ENCODE data around the gene ENOX1.

DNA sequence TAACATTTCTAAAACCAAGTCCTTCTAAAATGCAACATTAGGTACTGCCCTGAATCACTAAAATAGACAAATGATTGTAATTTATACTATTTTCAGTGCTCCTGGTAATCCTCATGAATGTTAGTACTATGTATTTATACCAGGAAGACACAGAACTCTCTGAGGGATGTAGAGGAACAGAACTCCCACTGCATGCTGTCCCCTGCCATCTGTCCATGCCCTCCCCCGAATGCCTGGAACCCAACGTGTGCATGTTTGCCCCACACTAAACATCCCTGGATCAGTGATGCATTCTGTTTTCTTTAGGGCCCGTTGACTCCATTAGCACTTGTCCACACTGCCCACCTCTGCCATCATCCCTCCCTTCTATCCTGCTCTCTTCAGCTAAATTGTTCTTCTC is 26.5 kb downstream of the ENOX1 start:
- TF ChIP-seq EZH2 (IDR thresholded peaks at IDR 0.05; ENCODE audit: low read length, unreplicated experiment) (no peak), EZH2phosphoT487 (IDR thresholded peaks at IDR 0.05; ENCODE audit: borderline replicate concordance, low read length) (no peak)
- TF ChIP-seq, protein P1, sequence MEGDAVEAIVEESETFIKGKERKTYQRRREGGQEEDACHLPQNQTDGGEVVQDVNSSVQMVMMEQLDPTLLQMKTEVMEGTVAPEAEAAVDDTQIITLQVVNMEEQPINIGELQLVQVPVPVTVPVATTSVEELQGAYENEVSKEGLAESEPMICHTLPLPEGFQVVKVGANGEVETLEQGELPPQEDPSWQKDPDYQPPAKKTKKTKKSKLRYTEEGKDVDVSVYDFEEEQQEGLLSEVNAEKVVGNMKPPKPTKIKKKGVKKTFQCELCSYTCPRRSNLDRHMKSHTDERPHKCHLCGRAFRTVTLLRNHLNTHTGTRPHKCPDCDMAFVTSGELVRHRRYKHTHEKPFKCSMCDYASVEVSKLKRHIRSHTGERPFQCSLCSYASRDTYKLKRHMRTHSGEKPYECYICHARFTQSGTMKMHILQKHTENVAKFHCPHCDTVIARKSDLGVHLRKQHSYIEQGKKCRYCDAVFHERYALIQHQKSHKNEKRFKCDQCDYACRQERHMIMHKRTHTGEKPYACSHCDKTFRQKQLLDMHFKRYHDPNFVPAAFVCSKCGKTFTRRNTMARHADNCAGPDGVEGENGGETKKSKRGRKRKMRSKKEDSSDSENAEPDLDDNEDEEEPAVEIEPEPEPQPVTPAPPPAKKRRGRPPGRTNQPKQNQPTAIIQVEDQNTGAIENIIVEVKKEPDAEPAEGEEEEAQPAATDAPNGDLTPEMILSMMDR (conservative IDR thresholded peaks at IDR 0.05; ENCODE audit: low read depth, low read length) = no peak
